ENCODE measurements around the gene SMIM38.

DNA sequence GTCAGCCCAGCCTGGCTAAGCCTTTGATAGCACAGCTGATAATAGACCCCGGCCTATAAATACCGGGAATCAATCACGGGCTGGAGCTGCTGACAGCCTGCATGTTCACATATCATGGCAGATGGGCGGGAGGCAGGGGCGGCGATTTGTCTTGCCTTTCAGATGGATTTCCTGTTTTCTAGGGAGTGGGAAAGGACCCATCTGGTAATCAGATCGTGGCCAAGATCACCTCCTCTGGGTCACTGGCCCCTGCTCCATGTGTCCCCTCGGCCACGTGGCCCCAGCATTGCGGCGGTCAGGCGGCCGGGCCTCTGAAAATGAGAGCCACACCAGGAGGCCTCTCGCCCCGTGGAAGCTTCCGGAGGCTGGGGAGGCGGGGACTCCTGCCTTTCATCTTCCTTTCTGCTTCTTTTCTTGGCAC is 36.6 kb downstream of the SMIM38 start:
- TF ChIP-seq, protein P1, sequence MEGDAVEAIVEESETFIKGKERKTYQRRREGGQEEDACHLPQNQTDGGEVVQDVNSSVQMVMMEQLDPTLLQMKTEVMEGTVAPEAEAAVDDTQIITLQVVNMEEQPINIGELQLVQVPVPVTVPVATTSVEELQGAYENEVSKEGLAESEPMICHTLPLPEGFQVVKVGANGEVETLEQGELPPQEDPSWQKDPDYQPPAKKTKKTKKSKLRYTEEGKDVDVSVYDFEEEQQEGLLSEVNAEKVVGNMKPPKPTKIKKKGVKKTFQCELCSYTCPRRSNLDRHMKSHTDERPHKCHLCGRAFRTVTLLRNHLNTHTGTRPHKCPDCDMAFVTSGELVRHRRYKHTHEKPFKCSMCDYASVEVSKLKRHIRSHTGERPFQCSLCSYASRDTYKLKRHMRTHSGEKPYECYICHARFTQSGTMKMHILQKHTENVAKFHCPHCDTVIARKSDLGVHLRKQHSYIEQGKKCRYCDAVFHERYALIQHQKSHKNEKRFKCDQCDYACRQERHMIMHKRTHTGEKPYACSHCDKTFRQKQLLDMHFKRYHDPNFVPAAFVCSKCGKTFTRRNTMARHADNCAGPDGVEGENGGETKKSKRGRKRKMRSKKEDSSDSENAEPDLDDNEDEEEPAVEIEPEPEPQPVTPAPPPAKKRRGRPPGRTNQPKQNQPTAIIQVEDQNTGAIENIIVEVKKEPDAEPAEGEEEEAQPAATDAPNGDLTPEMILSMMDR (IDR thresholded peaks at IDR 0.05; ENCODE audit: borderline replicate concordance, extremely low read depth, low read length, poor library complexity, severe bottlenecking), result no peak
- no peak for TF ChIP-seq EZH2 (IDR thresholded peaks at IDR 0.05; ENCODE audit: borderline replicate concordance, low read depth, low read length, severe bottlenecking)

Measured in DND-41 (cell line).